IMR-90 (cell line): Measurements from ENCODE around the gene CEBPA.

Experiments used
- CEBPB ChIP-seq: IDR thresholded peaks from 2 replicates; pipeline ENCODE4 v1.6.1; 2012; ENCODE audit warnings: low read depth, low read length, improper control_type of control experiment
- CHD1 ChIP-seq: IDR thresholded peaks from 2 replicates; pipeline ENCODE4 v1.6.1; 2012; ENCODE audit warnings: low read depth, low read length, improper control_type of control experiment
- CTCF ChIP-seq: conservative IDR thresholded peaks from 2 replicates; pipeline ENCODE4 v1.5.1; 2012; ENCODE audit warnings: mild to moderate bottlenecking, low read depth, low read length, improper control_type of control experiment
- FOS ChIP-seq: fragments of 150-350 bp; IDR thresholded peaks from 2 replicates; pipeline ENCODE4 v1.6.1; 2016; ENCODE audit warnings: low read depth, low read length
- POLR2A ChIP-seq: IDR thresholded peaks from 2 replicates; pipeline ENCODE4 v1.6.1; 2012; ENCODE audit warnings: mild to moderate bottlenecking, low read depth, low read length
- SMC3 ChIP-seq: fragments of 150-350 bp; IDR thresholded peaks from 2 replicates; pipeline ENCODE4 v1.6.1; 2016; ENCODE audit warnings: low read depth, mild to moderate bottlenecking, antibody characterized with exemption, low read length, moderate library complexity
- USF2 ChIP-seq: fragments of 150-350 bp; IDR thresholded peaks from 2 replicates; pipeline ENCODE4 v1.6.1; 2017; ENCODE audit warnings: mild to moderate bottlenecking, antibody characterized with exemption, low read length, low read depth

GRCh38 chr19:33304371-33304759 lies 2.0 kb upstream of the CEBPA start:
- no peak for TF ChIP-seq USF2
- no peak for TF ChIP-seq CTCF
- TF ChIP-seq POLR2A: no peak
- TF ChIP-seq FOS: no peak
- TF ChIP-seq CEBPB: no peak
- no peak for TF ChIP-seq CHD1
- TF ChIP-seq SMC3: no peak
